Skeletal muscle satellite cell (primary cell): ENCODE data around the gene ATP10A.

Source experiments
- H3K27me3 ChIP-seq: 2 replicates; pipeline ENCODE4 v1.7.0; 2013; ENCODE audit warnings: low read length; ENCODE audit not compliant: control insufficient read depth, insufficient read depth
- H3K36me3 ChIP-seq: 2 replicates; pipeline ENCODE4 v1.7.0; 2013; ENCODE audit warnings: mild to moderate bottlenecking, control low read depth, low read length; ENCODE audit not compliant: insufficient read depth
- H3K4me1 ChIP-seq: 2 replicates; pipeline ENCODE4 v1.7.0; 2013; ENCODE audit warnings: low read length; ENCODE audit not compliant: control insufficient read depth, insufficient read depth
- H3K4me2 ChIP-seq: 2 replicates; pipeline ENCODE4 v1.7.0; 2013; ENCODE audit warnings: mild to moderate bottlenecking, low read length
- H3K4me3 ChIP-seq: 2 replicates; pipeline ENCODE4 v1.7.0; 2013; ENCODE audit warnings: low read length
- H3K9ac ChIP-seq: 2 replicates; pipeline ENCODE4 v1.7.0; 2013; ENCODE audit warnings: mild to moderate bottlenecking, low read depth, low read length, moderate library complexity
- H3K9me3 ChIP-seq: replicated peaks from 2 replicates; pipeline ENCODE4 v1.7.0; 2013; ENCODE audit warnings: mild to moderate bottlenecking, control low read depth, low read length

ATP10A gene

DNA sequence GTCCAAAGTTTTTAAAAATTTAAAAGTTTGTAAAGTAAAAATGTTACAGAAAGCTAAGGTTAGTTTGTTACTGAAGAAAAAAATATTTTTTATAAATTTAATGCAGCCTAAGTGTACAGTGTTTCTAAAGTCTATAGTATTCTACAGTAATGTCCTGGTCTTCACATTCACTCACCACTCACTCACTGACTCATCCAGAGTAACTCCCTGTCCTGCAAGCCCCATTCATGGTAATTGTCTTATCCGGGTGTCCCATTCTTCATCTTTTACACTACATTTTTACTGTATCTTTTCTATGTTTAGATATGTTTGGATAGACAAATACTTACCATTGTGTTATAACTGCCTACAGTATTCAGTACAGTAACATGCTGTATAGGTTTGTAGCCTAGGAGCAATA is 36.7 kb upstream of the ATP10A start:
- Histone ChIP-seq H3K9ac (no peak overlapping the region), H3K4me2 (no peak overlapping the region), H3K9me3 (no peaks in the 10 kb centered on the region), H3K36me3 (no peaks in the 10 kb centered on the region), H3K4me3 (no peak overlapping the region), H3K4me1 (peaks cover 33% of the 10 kb centered on the region), H3K27me3 (no peaks in the 10 kb centered on the region)

DNA sequence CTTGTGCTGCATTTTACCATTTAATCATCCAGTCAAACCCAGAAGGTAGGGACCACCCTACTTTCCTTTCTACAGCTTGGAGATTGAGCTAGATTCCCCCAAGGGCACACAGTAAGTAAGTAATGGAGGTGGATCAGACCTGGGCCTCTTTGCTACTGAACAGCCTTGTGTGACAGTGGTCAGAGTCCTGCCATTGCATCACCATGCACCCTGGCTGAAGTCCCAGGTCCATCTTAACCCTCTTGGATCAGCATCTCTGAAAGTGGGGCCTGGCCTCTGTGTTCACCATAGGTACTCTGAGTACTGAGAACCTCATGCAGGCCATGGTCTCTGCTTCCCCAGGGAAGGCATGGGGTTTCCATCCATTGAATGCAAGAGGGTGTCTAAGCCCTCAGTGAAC is 34.5 kb upstream of the ATP10A start:
- no peak overlapping the region for H3K9ac ChIP-seq
- no peaks in the 10 kb centered on the region for H3K36me3 ChIP-seq
- no peak overlapping the region for H3K4me2 ChIP-seq
- no peaks in the 10 kb centered on the region for H3K9me3 ChIP-seq
- no peaks in the 10 kb centered on the region for H3K27me3 ChIP-seq
- H3K4me1 ChIP-seq: peaks cover 28% of the 10 kb centered on the region
- no peak overlapping the region for H3K4me3 ChIP-seq

- Histone ChIP-seq H3K27me3 (no peaks in the 10 kb centered on the region), H3K36me3 (no peaks in the 10 kb centered on the region), H3K4me2 (no peak overlapping the region), H3K4me3 (no peak overlapping the region), H3K4me1 (peaks cover 17% of the 10 kb centered on the region), H3K9ac (no peak overlapping the region), H3K9me3 (no peaks in the 10 kb centered on the region)
Observed at GRCh38 chr15:25894371-25894902, 31.3 kb upstream of the ATP10A start.

- no peak overlapping the region for H3K4me3 ChIP-seq
- peaks cover 17% of the 10 kb centered on the region for H3K4me1 ChIP-seq
- no peak overlapping the region for H3K9ac ChIP-seq
- H3K4me2 ChIP-seq: no peak overlapping the region
- H3K27me3 ChIP-seq: no peaks in the 10 kb centered on the region
- no peaks in the 10 kb centered on the region for H3K36me3 ChIP-seq
- no peaks in the 10 kb centered on the region for H3K9me3 ChIP-seq
Observed at GRCh38 chr15:25893596-25893995, 30.5 kb upstream of the ATP10A start.

DNA sequence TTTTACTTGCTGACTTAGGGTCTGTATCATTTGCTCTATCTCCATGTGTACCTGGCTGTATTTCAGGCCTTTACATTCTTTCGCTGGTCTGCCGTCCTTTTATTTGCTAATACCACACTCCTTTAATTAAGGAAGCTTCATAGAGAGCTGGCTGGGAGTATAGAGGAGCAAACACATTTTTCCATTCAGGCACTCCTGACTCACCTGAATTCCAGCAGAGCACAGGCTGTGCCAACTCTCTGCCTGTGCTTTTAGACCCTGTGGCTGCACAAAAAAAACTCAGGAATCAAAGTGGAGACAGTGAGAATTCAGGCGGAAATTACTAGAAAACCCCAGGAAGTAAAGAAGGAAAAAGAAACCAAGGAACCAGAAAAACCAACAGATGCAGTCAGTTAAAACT is 29.0 kb upstream of the ATP10A start:
- Histone ChIP-seq H3K4me3 (no peak overlapping the region), H3K9me3 (no peaks in the 10 kb centered on the region), H3K4me2 (no peak overlapping the region)

GRCh38 chr15:25891081-25891480 is 28.0 kb upstream of the ATP10A start:
- Histone ChIP-seq H3K9ac (no peak overlapping the region), H3K9me3 (no peaks in the 10 kb centered on the region), H3K36me3 (no peaks in the 10 kb centered on the region), H3K4me2 (no peak overlapping the region), H3K4me1 (peaks cover 27% of the 10 kb centered on the region), H3K27me3 (no peaks in the 10 kb centered on the region), H3K4me3 (no peak overlapping the region)

More for the DNA sequence above, 29.0 kb upstream of the ATP10A start:
- H3K9ac ChIP-seq: no peak overlapping the region
- no peaks in the 10 kb centered on the region for H3K27me3 ChIP-seq
- H3K4me1 ChIP-seq: peaks cover 17% of the 10 kb centered on the region
- H3K36me3 ChIP-seq: no peaks in the 10 kb centered on the region

- Histone ChIP-seq H3K36me3 (no peaks in the 10 kb centered on the region), H3K4me2 (no peak overlapping the region), H3K9ac (no peak overlapping the region), H3K9me3 (no peaks in the 10 kb centered on the region), H3K4me3 (no peak overlapping the region), H3K4me1 (peaks cover 30% of the 10 kb centered on the region), H3K27me3 (no peaks in the 10 kb centered on the region)
Observed at GRCh38 chr15:25890529-25890928, 27.4 kb upstream of the ATP10A start.

- Histone ChIP-seq H3K9ac (no peak overlapping the region), H3K4me3 (no peak overlapping the region), H3K36me3 (no peaks in the 10 kb centered on the region), H3K4me2 (no peak overlapping the region), H3K27me3 (no peaks in the 10 kb centered on the region), H3K4me1 (peaks cover 42% of the 10 kb centered on the region), H3K9me3 (no peaks in the 10 kb centered on the region)
Observed at GRCh38 chr15:25887870-25888269, 24.7 kb upstream of the ATP10A start.

DNA sequence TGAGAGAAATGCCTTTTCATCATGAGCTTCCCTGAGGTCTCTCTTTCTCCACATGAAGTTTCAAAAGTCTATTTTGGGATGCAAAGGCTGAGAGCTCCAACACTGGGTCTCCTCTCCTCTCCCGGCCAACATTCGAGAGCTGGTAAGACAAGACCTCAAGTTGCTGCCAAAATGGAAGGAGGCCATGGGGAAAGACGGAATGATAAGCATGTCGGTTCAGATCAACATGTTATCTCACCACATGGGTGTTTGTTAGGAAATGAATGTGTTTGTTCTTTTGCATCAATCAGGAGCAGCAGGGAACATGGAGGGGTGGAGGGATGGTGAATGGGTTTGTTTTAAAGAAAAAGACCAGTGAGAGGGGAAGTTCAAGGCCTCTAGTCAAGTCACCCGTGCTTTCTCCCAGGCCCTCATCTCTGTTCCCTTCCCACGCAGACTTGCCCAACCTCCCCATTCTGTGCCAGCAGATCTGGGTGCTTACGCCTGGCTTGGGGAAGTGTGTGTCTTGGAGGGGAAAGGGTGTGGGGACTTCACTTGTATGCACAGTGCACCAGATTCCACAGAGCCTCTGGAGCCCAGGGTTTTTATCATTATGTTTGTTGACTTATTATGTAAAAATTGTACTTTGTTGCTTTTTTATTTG is 23.5 kb upstream of the ATP10A start:
- H3K4me2 ChIP-seq: no peak overlapping the region
- no peaks in the 10 kb centered on the region for H3K27me3 ChIP-seq
- H3K9ac ChIP-seq: no peak overlapping the region
- H3K9me3 ChIP-seq: no peaks in the 10 kb centered on the region
- H3K36me3 ChIP-seq: no peaks in the 10 kb centered on the region
- peaks cover 47% of the 10 kb centered on the region for H3K4me1 ChIP-seq
- H3K4me3 ChIP-seq: no peak overlapping the region

GRCh38 chr15:25884370-25884769 is 21.2 kb upstream of the ATP10A start:
- Histone ChIP-seq H3K9me3 (no peaks in the 10 kb centered on the region), H3K27me3 (no peaks in the 10 kb centered on the region), H3K36me3 (no peaks in the 10 kb centered on the region), H3K9ac (peak overlapping the region; percentile 65), H3K4me2 (peak overlapping the region; percentile 48), H3K4me1 (peaks cover 43% of the 10 kb centered on the region), H3K4me3 (peak overlapping the region; percentile 3)

GRCh38 chr15:25883463-25884259 is 20.5 kb upstream of the ATP10A start:
- Histone ChIP-seq H3K9me3 (no peaks in the 10 kb centered on the region), H3K4me1 (peaks cover 43% of the 10 kb centered on the region), H3K36me3 (no peaks in the 10 kb centered on the region), H3K9ac (peak overlapping the region; percentile 65), H3K27me3 (no peaks in the 10 kb centered on the region), H3K4me2 (peak overlapping the region; percentile 48), H3K4me3 (peak overlapping the region; percentile 7)
